PC-9 (cell line): ENCODE data around the gene CNTN5. TPM values are rescaled to one million over a fixed set of nuclear protein-coding genes. Genes with fewer than 3 reads are reported as not detected.

Source experiments
- BruUV-seq: library from RNA; stranded (reverse); fragments of 400-500 nt; replicated peaks from 2 replicates; lab custom pipeline; 2021; lab: Mats Ljungman, UMichigan
- CTCF ChIA-PET: fragments of 300-600 bp; sonication (Branson Sonifier 250); formaldehyde crosslinking; loops from one replicate; lab custom pipeline; 2022; ENCODE audit warnings: antibody characterized with exemption; lab: Charles Lee
- POLR2A ChIA-PET: fragments of 300-600 bp; sonication (Branson Sonifier 250); formaldehyde crosslinking; loops from one replicate; lab custom pipeline; 2022; ENCODE audit warnings: antibody characterized with exemption; ENCODE audit not compliant: unreplicated experiment; lab: Charles Lee
- DNase-seq, 2 experiments: peaks; one replicate each; pipeline versions ENCODE4 v3.0.0 to v3.0.0-alpha.2; 2015 to 2022; ENCODE audit warnings: mixed read lengths in 1 of 2
- H2AFZ ChIP-seq: fragments of 200-600 bp; sonication (generic); 2 replicates; pipeline ENCODE4 v1.8.1; 2017; ENCODE audit warnings: antibody characterized with exemption
- H3F3A ChIP-seq: fragments of 200-600 bp; sonication (generic); 2 replicates; pipeline ENCODE4 v1.8.1; 2017; ENCODE audit warnings: antibody characterized with exemption, mild to moderate bottlenecking, low read depth; ENCODE audit not compliant: insufficient read depth
- H3K27ac ChIP-seq: fragments of 200-600 bp; sonication (generic); 2 replicates; pipeline ENCODE4 v1.6.1; 2016; ENCODE audit warnings: mixed run types
- H3K27me3 ChIP-seq: fragments of 200-600 bp; sonication (generic); 2 replicates; pipeline ENCODE4 v1.6.1; 2016; ENCODE audit warnings: low read depth, mixed run types; ENCODE audit not compliant: insufficient read depth
- H3K36me3 ChIP-seq: fragments of 200-600 bp; sonication (generic); 2 replicates; pipeline ENCODE4 v1.6.1; 2016; ENCODE audit warnings: low read depth, mixed run types
- H3K4me1 ChIP-seq: fragments of 200-600 bp; sonication (generic); replicated peaks from 2 replicates; pipeline ENCODE4 v1.6.1; 2016; ENCODE audit warnings: mixed run types; ENCODE audit not compliant: insufficient read depth
- H3K4me2 ChIP-seq: fragments of 200-600 bp; sonication (generic); 2 replicates; pipeline ENCODE4 v1.6.1; 2017; ENCODE audit warnings: mixed run types
- H3K4me3 ChIP-seq: fragments of 200-600 bp; sonication (generic); 2 replicates; pipeline ENCODE4 v1.6.1; 2016; ENCODE audit warnings: mixed run types
- H3K79me2 ChIP-seq: fragments of 200-600 bp; sonication (generic); 2 replicates; pipeline ENCODE4 v1.6.1; 2017; ENCODE audit warnings: low read depth, mixed run types
- H3K9me2 ChIP-seq: fragments of 200-600 bp; sonication (generic); 2 replicates; pipeline ENCODE4 v1.8.1; 2017; ENCODE audit warnings: mild to moderate bottlenecking; ENCODE audit not compliant: insufficient read depth
- H3K9me3 ChIP-seq: fragments of 200-600 bp; sonication (generic); 2 replicates; pipeline ENCODE4 v1.8.1; 2016; ENCODE audit warnings: low read depth; ENCODE audit not compliant: insufficient read depth
- H4K20me1 ChIP-seq: fragments of 200-600 bp; sonication (generic); 2 replicates; pipeline ENCODE4 v1.8.1; 2017; ENCODE audit not compliant: insufficient read depth
- CTCF ChIP-seq: fragments of 200-600 bp; sonication (generic); conservative IDR thresholded peaks from 2 replicates; pipeline ENCODE4 v1.6.1; 2017; ENCODE audit warnings: mixed run types, antibody characterized with exemption, mild to moderate bottlenecking, moderate library complexity
- EZH2 ChIP-seq: fragments of 200-600 bp; sonication (generic); IDR thresholded peaks from 2 replicates; pipeline ENCODE4 v1.8.0; 2017; ENCODE audit warnings: antibody characterized with exemption, low read depth
- intact Hi-C: fragments of 100-400 bp; cut with micrococcal nuclease; formaldehyde crosslinking; loops from one replicate; pipeline ENCODE4 v1.10.0; 2022; ENCODE audit not compliant: unreplicated experiment
- total RNA-seq: library from RNA; stranded (reverse); gene quantifications from 2 replicates; pipeline ENCODE4 v1.2.3, GENCODE V29; 2021

CNTN5 gene
- total RNA-seq, 1 experiment from 2014 or later: not detected

- Histone ChIP-seq H4K20me1 (no peaks in the 10 kb centered on the region), H3K79me2 (no peaks in the 10 kb centered on the region), H3K9me2 (no peaks in the 10 kb centered on the region), H3K4me1 (no peaks in the 10 kb centered on the region), H2AFZ (no peak overlapping the region), H3K27ac (no peak overlapping the region), H3K4me2 (no peak overlapping the region), H3K36me3 (no peaks in the 10 kb centered on the region), H3K27me3 (no peaks in the 10 kb centered on the region), H3K9me3 (no peaks in the 10 kb centered on the region), H3K4me3 (no peak overlapping the region), H3F3A (no peaks in the 10 kb centered on the region)
- no peak for DNase-seq
- BruUV-seq: no TSS peak
- TF ChIP-seq EZH2: no peak
- no peak for TF ChIP-seq CTCF
- ChIA-PET CTCF (no interaction called here), POLR2A (interaction anchor here (0.7 kb wide), 1 partner anchor 241 kb away, joined by 37 read pairs; no protein-coding TSS in a partner anchor)
- intact Hi-C loops: no loop called here
These were observed 425.7 kb downstream of the CNTN5 start for GRCh38 chr11:99446400-99446799.

- Histone ChIP-seq H3F3A (no peaks in the 10 kb centered on the region), H3K4me2 (no peak overlapping the region), H3K9me3 (no peaks in the 10 kb centered on the region), H3K4me3 (no peak overlapping the region), H3K27ac (no peak overlapping the region), H3K4me1 (no peaks in the 10 kb centered on the region), H3K9me2 (no peaks in the 10 kb centered on the region), H3K27me3 (no peaks in the 10 kb centered on the region), H3K36me3 (no peaks in the 10 kb centered on the region), H3K79me2 (no peaks in the 10 kb centered on the region), H2AFZ (no peak overlapping the region), H4K20me1 (no peaks in the 10 kb centered on the region)
- no TSS peak for BruUV-seq
- ChIA-PET CTCF (interaction anchor here (0.6 kb wide), 1 partner anchor 209 kb away, joined by 3 read pairs; no protein-coding TSS in a partner anchor), POLR2A (interaction anchor here (0.6 kb wide), 1 partner anchor 501 kb away, joined by 3 read pairs; no protein-coding TSS in a partner anchor)
- DNase-seq: no peak
- TF ChIP-seq EZH2: no peak
- no peak for TF ChIP-seq CTCF
- intact Hi-C loops: no loop called here
These were observed 428.6 kb downstream of the CNTN5 start for GRCh38 chr11:99449345-99449744.

GRCh38 chr11:99452075-99452474 is 431.3 kb downstream of the CNTN5 start:
- no peak overlapping the region for H3K27ac ChIP-seq
- no peak overlapping the region for H3K4me3 ChIP-seq
- no peaks in the 10 kb centered on the region for H3F3A ChIP-seq
- TF ChIP-seq CTCF (no peak), EZH2 (no peak)
- H4K20me1 ChIP-seq: no peaks in the 10 kb centered on the region
- POLR2A ChIA-PET: no interaction called here
- no peak for DNase-seq
- H3K9me2 ChIP-seq: no peaks in the 10 kb centered on the region
- CTCF ChIA-PET: interaction anchor here (0.5 kb wide), 1 partner anchor 223 kb away, joined by 3 read pairs; no protein-coding TSS in a partner anchor
- H3K36me3 ChIP-seq: no peaks in the 10 kb centered on the region
- H3K4me2 ChIP-seq: no peak overlapping the region
- H3K27me3 ChIP-seq: no peaks in the 10 kb centered on the region
- no TSS peak for BruUV-seq
- intact Hi-C loops: no loop called here
- H3K4me1 ChIP-seq: no peaks in the 10 kb centered on the region
- H3K9me3 ChIP-seq: no peaks in the 10 kb centered on the region
- no peaks in the 10 kb centered on the region for H3K79me2 ChIP-seq
- no peak overlapping the region for H2AFZ ChIP-seq
